Activated T-helper 2 cell treated with anti-CD3 and anti-CD28 coated beads, Interferon-gamma antibody, Interleukin-2, Interleukin-4, amounts not matched to agents 10 μg/mL and 5 μg/mL and 100 μg/mL, durations not matched to agents 14 hours and 24 hours and 36 hours (primary cell): ENCODE results near the gene SDC4. TPM values are rescaled to one million over a fixed set of nuclear protein-coding genes. Genes with fewer than 3 reads are reported as not detected.
A peak's percentile ranks its signal among the peaks of the same experiment; 100 is the strongest.

Source experiments
- DNase-seq: peaks from one replicate; pipeline ENCODE4 v3.0.0; 2021; ENCODE audit warnings: low spot score
- H3K27ac Mint-ChIP-seq: one replicate; pipeline ENCODE4 v1.8.0; 2021; ENCODE audit warnings: mixed read lengths
- H3K27me3 Mint-ChIP-seq: one replicate; pipeline ENCODE4 v1.8.0; 2021; ENCODE audit warnings: low read depth, mixed read lengths
- H3K36me3 Mint-ChIP-seq: one replicate; pipeline ENCODE4 v1.8.0; 2021; ENCODE audit warnings: low read depth, mixed read lengths
- H3K4me1 Mint-ChIP-seq: one replicate; pipeline ENCODE4 v1.8.0; 2021; ENCODE audit warnings: low read depth, mixed read lengths
- H3K4me3 Mint-ChIP-seq: one replicate; pipeline ENCODE4 v1.8.0; 2021; ENCODE audit warnings: low read depth, mild to moderate bottlenecking, moderate library complexity, mixed read lengths
- H3K9me3 Mint-ChIP-seq: one replicate; pipeline ENCODE4 v1.8.0; 2021; ENCODE audit warnings: mixed read lengths
- intact Hi-C: fragments of 100-400 bp; cut with micrococcal nuclease; formaldehyde crosslinking; loops from one replicate; pipeline ENCODE4 v1.15.1; 2023
- total RNA-seq: library from RNA; stranded (reverse); gene quantifications from 2 replicates; pipeline ENCODE4 v1.2.3, GENCODE V29; 2022

SDC4 gene
- total RNA-seq, 1 donor from 2014 or later: 136 TPM

GRCh38 chr20:45306431-45306982 lies 41.7 kb downstream of the SDC4 start, which contains the start of gene RBPJL:
Gene RBPJL (plus strand): TSS chr20:45306840. CDS start chr20:45306923, 83 bp downstream.
- intact Hi-C loops: no loop called here
- peaks cover 25% of the 10 kb centered on the region for H3K27me3 Mint-ChIP-seq

GRCh38 chr20:45305262-45305661 lies 43.0 kb downstream of the SDC4 start:
- intact Hi-C loops: no loop called here
- Mint-ChIP-seq H3K36me3 (no peaks in the 10 kb centered on the region), H3K27ac (no peak overlapping the region), H3K4me3 (no peak overlapping the region), H3K27me3 (peaks cover 20% of the 10 kb centered on the region), H3K9me3 (no peaks in the 10 kb centered on the region), H3K4me1 (peaks cover 20% of the 10 kb centered on the region)
- DNase-seq: no peak

More at GRCh38 chr20:45306431-45306982, 41.7 kb downstream of the SDC4 start, which contains the start of gene RBPJL:
- Mint-ChIP-seq H3K27ac (no peak within 1 kb of the TSS), H3K4me1 (peaks cover 25% of the 10 kb centered on the region), H3K36me3 (no peaks in the 10 kb centered on the region), H3K4me3 (no peak within 1 kb of the TSS), H3K9me3 (no peaks in the 10 kb centered on the region)
- peak; percentile 31 for DNase-seq

- H3K4me3 Mint-ChIP-seq: no peak overlapping the region
- H3K27ac Mint-ChIP-seq: no peak overlapping the region
- no peaks in the 10 kb centered on the region for H3K36me3 Mint-ChIP-seq
- peaks cover 22% of the 10 kb centered on the region for H3K4me1 Mint-ChIP-seq
- H3K9me3 Mint-ChIP-seq: no peaks in the 10 kb centered on the region
- no peak for DNase-seq
- intact Hi-C loops: no loop called here
- H3K27me3 Mint-ChIP-seq: peaks cover 15% of the 10 kb centered on the region
Observed at GRCh38 chr20:45304464-45304999, 43.7 kb downstream of the SDC4 start.

- no peak for DNase-seq
Observed at GRCh38 chr20:45303586-45304463, 44.4 kb downstream of the SDC4 start.

GRCh38 chr20:45301824-45302271 lies 46.4 kb downstream of the SDC4 start:
- H3K36me3 Mint-ChIP-seq: no peaks in the 10 kb centered on the region
- peaks cover 7% of the 10 kb centered on the region for H3K27me3 Mint-ChIP-seq
- intact Hi-C loops: no loop called here
- H3K4me1 Mint-ChIP-seq: peaks cover 22% of the 10 kb centered on the region
- no peak overlapping the region for H3K4me3 Mint-ChIP-seq
- no peaks in the 10 kb centered on the region for H3K9me3 Mint-ChIP-seq
- peak overlapping the region; percentile 37 for H3K27ac Mint-ChIP-seq
- no peak for DNase-seq

More at GRCh38 chr20:45303586-45304463, 44.4 kb downstream of the SDC4 start:
- Mint-ChIP-seq H3K4me3 (no peak overlapping the region), H3K4me1 (peaks cover 22% of the 10 kb centered on the region), H3K27me3 (peaks cover 13% of the 10 kb centered on the region), H3K9me3 (no peaks in the 10 kb centered on the region), H3K36me3 (no peaks in the 10 kb centered on the region), H3K27ac (no peak overlapping the region)
- intact Hi-C loops: no loop called here

GRCh38 chr20:45300961-45301360 lies 47.3 kb downstream of the SDC4 start:
- Mint-ChIP-seq H3K4me1 (peaks cover 22% of the 10 kb centered on the region), H3K27ac (no peak overlapping the region), H3K27me3 (peaks cover 7% of the 10 kb centered on the region), H3K36me3 (no peaks in the 10 kb centered on the region), H3K4me3 (no peak overlapping the region), H3K9me3 (no peaks in the 10 kb centered on the region)
- intact Hi-C loops: no loop called here
- DNase-seq: peak; percentile 22

- Mint-ChIP-seq H3K9me3 (no peaks in the 10 kb centered on the region), H3K36me3 (no peaks in the 10 kb centered on the region), H3K27ac (no peak overlapping the region), H3K27me3 (peaks cover 3% of the 10 kb centered on the region), H3K4me1 (peaks cover 22% of the 10 kb centered on the region), H3K4me3 (no peak overlapping the region)
- DNase-seq: no peak
- intact Hi-C loops: no loop called here
Observed at GRCh38 chr20:45299786-45300185, 48.4 kb downstream of the SDC4 start.

- H3K36me3 Mint-ChIP-seq: no peaks in the 10 kb centered on the region
- no peaks in the 10 kb centered on the region for H3K9me3 Mint-ChIP-seq
- intact Hi-C loops: no loop called here
- H3K4me3 Mint-ChIP-seq: no peak overlapping the region
- peaks cover 16% of the 10 kb centered on the region for H3K4me1 Mint-ChIP-seq
- peaks cover 5% of the 10 kb centered on the region for H3K27me3 Mint-ChIP-seq
- H3K27ac Mint-ChIP-seq: no peak overlapping the region
- no peak for DNase-seq
Observed at GRCh38 chr20:45297786-45298497, 50.3 kb downstream of the SDC4 start.

GRCh38 chr20:45294659-45295058 lies 53.6 kb downstream of the SDC4 start:
- no peak for DNase-seq
- Mint-ChIP-seq H3K4me1 (peaks cover 8% of the 10 kb centered on the region), H3K9me3 (no peaks in the 10 kb centered on the region), H3K36me3 (no peaks in the 10 kb centered on the region), H3K4me3 (no peak overlapping the region), H3K27ac (no peak overlapping the region), H3K27me3 (peaks cover 22% of the 10 kb centered on the region)
- intact Hi-C loops: loop anchor here (5.0 kb wide), 3 partner anchors 57 to 197 kb away; no protein-coding TSS in a partner anchor

GRCh38 chr20:45294003-45294368 lies 54.2 kb downstream of the SDC4 start:
- Mint-ChIP-seq H3K4me1 (peaks cover 8% of the 10 kb centered on the region), H3K27me3 (peaks cover 25% of the 10 kb centered on the region), H3K9me3 (no peaks in the 10 kb centered on the region), H3K36me3 (no peaks in the 10 kb centered on the region), H3K27ac (no peak overlapping the region), H3K4me3 (peak overlapping the region; percentile 69)
- intact Hi-C loops: loop anchor here (5.0 kb wide), 3 partner anchors 57 to 197 kb away; no protein-coding TSS in a partner anchor
- no peak for DNase-seq

GRCh38 chr20:45293041-45294002 lies 54.9 kb downstream of the SDC4 start:
- peak; percentile 78 for DNase-seq
- H3K9me3 Mint-ChIP-seq: no peaks in the 10 kb centered on the region
- H3K27me3 Mint-ChIP-seq: peaks cover 27% of the 10 kb centered on the region
- H3K36me3 Mint-ChIP-seq: no peaks in the 10 kb centered on the region
- intact Hi-C loops: loop anchor here (5.0 kb wide), 3 partner anchors 56 to 196 kb away; no protein-coding TSS in a partner anchor
- no peak overlapping the region for H3K27ac Mint-ChIP-seq
- peaks cover 8% of the 10 kb centered on the region for H3K4me1 Mint-ChIP-seq
- peak overlapping the region; percentile 69 for H3K4me3 Mint-ChIP-seq
